Right ventricle myocardium superior (tissue), 1 donor: ENCODE measurements around the gene ZNF324. TPM values are rescaled to one million over a fixed set of nuclear protein-coding genes. Genes with fewer than 3 reads are reported as not detected.
"Not testable (repeated sequence)": the region's sequence is repeated elsewhere in the genome, so short reads cannot be mapped to it uniquely, and the experiment has no call there.

Source experiments
- ATAC-seq: fragments of 200-7000 bp; cut with Tn5 transposase; one replicate; pipeline ENCODE4 v1.9.1; 2020; ENCODE audit warnings: mild to moderate bottlenecking; ENCODE audit not compliant: poor library complexity
- DNase-seq: peaks from one replicate; pipeline ENCODE4 v3.0.0-alpha.2; 2020
- intact Hi-C: fragments of 100-400 bp; cut with DNase I; formaldehyde crosslinking; loops from one replicate; pipeline ENCODE4 v1.11.2; 2022
- long read RNA-seq: library from polyadenylated mRNA; unstranded; transcript quantifications from one replicate; pipeline ENCODE4 v2.0.0, GENCODE V29; 2021
- total RNA-seq: library from RNA; stranded (reverse); fragmentation: NEBNext Ultra II Directional; extraction: Animal tissue kit (Norgen Biotek cat#: 25700); gene quantifications from one replicate; pipeline ENCODE4 v1.2.1, GENCODE V29; 2021
- donor health status: DM: no; HTN: yes; CAD: no; lungs with severe emphysema.

ZNF324 gene
- 5.1 TPM for total RNA-seq
- long read RNA-seq, transcript ZNF324-201 (4 exons, 3,000 nt), result major isoform, 16 of 22 reads
- long read RNA-seq, partial matches to known transcripts, result 5 of 22 reads
- long read RNA-seq, other reads (novel, unspliced or antisense), result 1 of 22 reads

- ATAC-seq, result peak; percentile 99
- DNase-seq, result peak; percentile 99
- intact Hi-C loops, result no loop called here
Measured at GRCh38 chr19:58466760-58467589, at the start of gene ZNF324. TSS of gene ZNF324 (plus strand) at chr19:58467080. CDS start at chr19:58469186, 2,106 bp downstream.

- intact Hi-C loops, result no loop called here
Measured at GRCh38 chr19:58428617-58429016, 38.3 kb upstream of the ZNF324 start.

GRCh38 chr19:58429745-58430144 lies 37.1 kb upstream of the ZNF324 start:
- DNase-seq (no peak), ATAC-seq (no peak)
- intact Hi-C loops, result no loop called here

More at GRCh38 chr19:58428617-58429016, 38.3 kb upstream of the ZNF324 start:
- DNase-seq (no peak), ATAC-seq (no peak)

GRCh38 chr19:58434217-58434616 lies 32.7 kb upstream of the ZNF324 start:
- no peak for ATAC-seq
- intact Hi-C loops, result no loop called here
- DNase-seq, result no peak

- peak; percentile 98 for ATAC-seq
- peak; percentile 98 for DNase-seq
- intact Hi-C loops, result no loop called here
Measured at GRCh38 chr19:58439576-58440554, 27.0 kb upstream of the ZNF324 start, which contains the start of gene ZNF132. TSS of gene ZNF132 (minus strand) at chr19:58440153. CDS start at chr19:58439821, 332 bp downstream.

- DNase-seq, result no peak
- intact Hi-C loops, result no loop called here
Measured at GRCh38 chr19:58440556-58440955, 26.3 kb upstream of the ZNF324 start.

GRCh38 chr19:58442986-58443385 lies 23.9 kb upstream of the ZNF324 start:
- ATAC-seq, DNase-seq, intact Hi-C loops: not testable (repeated sequence)

More at GRCh38 chr19:58440556-58440955, 26.3 kb upstream of the ZNF324 start:
- ATAC-seq, result peak; percentile 8

- ATAC-seq, DNase-seq, intact Hi-C loops: not testable (repeated sequence)
Measured at GRCh38 chr19:58448860-58449259, 18.0 kb upstream of the ZNF324 start.

GRCh38 chr19:58449980-58450379 lies 16.9 kb upstream of the ZNF324 start:
- DNase-seq, intact Hi-C loops, ATAC-seq: not testable (repeated sequence)

GRCh38 chr19:58450856-58451357 lies 16.0 kb upstream of the ZNF324 start:
- ATAC-seq (no peak), DNase-seq (no peak)
- intact Hi-C loops, result no loop called here

- ATAC-seq, result peak; percentile 99
- peak; percentile 99 for DNase-seq
- intact Hi-C loops, result no loop called here
Measured at GRCh38 chr19:58451358-58452101, 15.3 kb upstream of the ZNF324 start, which contains the start of gene ZNF324B. TSS of gene ZNF324B (plus strand) at chr19:58451622. CDS start at chr19:58453702, 2,080 bp downstream.

- ATAC-seq (no peak), DNase-seq (no peak)
- intact Hi-C loops, result no loop called here
Measured at GRCh38 chr19:58453743-58454142, 13.1 kb upstream of the ZNF324 start.

GRCh38 chr19:58455306-58455705 lies 11.6 kb upstream of the ZNF324 start:
- ATAC-seq (no peak), DNase-seq (no peak)

GRCh38 chr19:58456111-58456510 lies 10.8 kb upstream of the ZNF324 start:
- ATAC-seq, result no peak
- no peak for DNase-seq
- intact Hi-C loops, result no loop called here

More at GRCh38 chr19:58455306-58455705, 11.6 kb upstream of the ZNF324 start:
- intact Hi-C loops, result no loop called here

GRCh38 chr19:58460039-58460438 lies 6.8 kb upstream of the ZNF324 start:
- no peak for ATAC-seq
- intact Hi-C loops, result no loop called here
- DNase-seq, result no peak

- intact Hi-C loops, result no loop called here
- no peak for DNase-seq
Measured at GRCh38 chr19:58466089-58466759, 656 bp upstream of the ZNF324 start.

GRCh38 chr19:58468216-58468839 lies 1.4 kb downstream of the ZNF324 start:
- ATAC-seq, result no peak
- no peak for DNase-seq
- intact Hi-C loops, result no loop called here

More at GRCh38 chr19:58466089-58466759, 656 bp upstream of the ZNF324 start:
- ATAC-seq, result peak; percentile 39
